LHCN-M2 (cell line): Measurements from ENCODE around the gene TTC28. TPM values are rescaled to one million over a fixed set of nuclear protein-coding genes. Genes with fewer than 3 reads are reported as not detected.
"Not testable (repeated sequence)": the region's sequence is repeated elsewhere in the genome, so short reads cannot be mapped to it uniquely, and the experiment has no call there.

Experiments
- DNase-seq: peaks from one replicate; pipeline ENCODE4 v3.0.0-alpha.2; 2012; ENCODE audit warnings: low read depth
- total RNA-seq: library from RNA; depleted of rRNA; stranded (reverse); fragments of >200 nt; gene quantifications from 2 replicates; pipeline ENCODE4 v1.2.3, GENCODE V29; 2014

Gene TTC28
- total RNA-seq, 1 experiment from 2014 or later: 7.1 TPM

DNA sequence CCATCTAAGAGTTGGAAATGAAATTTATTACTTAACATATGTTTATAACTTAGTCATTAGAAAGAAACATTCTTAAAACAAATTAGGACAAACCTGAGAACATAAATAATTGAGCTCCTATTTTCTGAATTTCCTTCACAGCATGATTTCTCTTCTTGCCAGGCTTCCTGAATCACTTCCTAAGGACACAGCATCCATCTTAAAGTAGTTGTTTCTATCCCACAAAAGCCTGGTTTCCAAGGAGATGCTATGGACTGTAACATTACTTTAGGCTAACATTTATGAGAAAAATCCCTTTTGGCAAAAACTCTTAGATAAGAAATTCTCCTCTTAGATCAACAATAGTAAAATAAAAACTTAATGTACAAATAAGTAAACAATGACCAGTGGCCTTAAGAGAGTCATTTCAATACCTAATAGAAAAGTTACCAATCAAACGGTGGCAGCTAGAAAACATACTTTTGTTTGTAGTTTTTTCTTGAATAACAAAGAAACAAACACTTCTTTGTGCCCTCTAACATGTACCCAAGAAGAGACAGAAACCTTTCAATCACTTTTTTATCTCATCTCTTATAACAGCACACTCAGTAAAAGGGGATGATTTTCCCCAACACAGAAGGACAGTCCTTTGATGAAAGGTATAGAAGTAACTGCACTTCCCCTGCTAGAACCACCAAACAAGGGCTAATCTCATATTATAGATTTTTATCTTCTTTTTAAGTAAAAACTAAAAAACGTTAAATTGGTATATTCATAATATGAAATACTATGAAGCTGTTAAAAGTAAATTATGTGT is 74.5 kb downstream of the TTC28 start:
- DNase-seq: no peak

- DNase-seq: no peak
These were observed 77.7 kb downstream of the TTC28 start for GRCh38 chr22:28601915-28602314.

DNA sequence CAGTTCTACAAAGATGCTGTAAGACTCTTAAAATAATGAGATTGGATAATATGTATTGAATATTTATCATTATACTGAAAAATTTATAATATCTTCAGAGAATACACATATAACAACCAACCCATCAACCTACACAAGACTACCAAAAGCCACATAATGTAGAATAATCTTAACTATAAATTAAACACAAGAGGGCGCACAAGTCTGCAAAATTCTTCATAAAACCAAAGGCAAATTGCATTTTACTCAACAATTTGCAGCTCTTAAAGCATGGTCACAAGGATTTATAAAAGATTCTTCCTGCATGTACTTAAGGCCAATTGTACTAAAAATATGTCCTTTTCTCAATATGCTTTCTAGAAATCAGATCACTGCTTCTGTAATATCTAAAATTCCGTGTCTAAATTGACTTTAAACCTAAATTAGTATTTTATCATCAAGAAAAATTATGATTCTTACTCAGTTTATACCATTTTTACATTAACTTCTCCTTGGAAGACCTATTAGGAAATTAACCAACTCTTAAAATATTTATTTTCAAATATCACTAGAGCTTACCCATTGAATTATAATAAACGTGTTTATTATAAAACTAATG is 79.0 kb downstream of the TTC28 start:
- DNase-seq: peak; percentile 48

- no peak for DNase-seq
These were observed 79.9 kb downstream of the TTC28 start for GRCh38 chr22:28599693-28600092.

DNA sequence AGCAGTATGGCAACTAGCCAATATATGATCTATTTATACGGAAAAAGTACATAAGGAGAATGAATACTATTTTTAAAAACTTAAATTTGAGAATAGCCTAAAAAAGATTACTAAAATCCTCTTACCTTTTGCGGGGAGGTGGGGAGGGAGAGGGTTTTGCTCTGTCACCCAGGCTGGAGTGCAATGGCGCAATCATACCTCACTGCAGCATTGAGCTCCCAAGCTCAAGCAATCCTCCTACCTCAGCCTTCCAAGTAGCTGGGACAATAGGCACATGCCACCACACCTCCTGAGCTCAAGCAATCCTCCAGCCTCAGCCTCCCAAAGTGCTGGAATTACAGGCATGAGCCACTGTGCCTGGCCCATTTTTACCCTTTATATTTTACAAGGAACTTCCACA is 82.0 kb downstream of the TTC28 start:
- DNase-seq: no peak

DNA sequence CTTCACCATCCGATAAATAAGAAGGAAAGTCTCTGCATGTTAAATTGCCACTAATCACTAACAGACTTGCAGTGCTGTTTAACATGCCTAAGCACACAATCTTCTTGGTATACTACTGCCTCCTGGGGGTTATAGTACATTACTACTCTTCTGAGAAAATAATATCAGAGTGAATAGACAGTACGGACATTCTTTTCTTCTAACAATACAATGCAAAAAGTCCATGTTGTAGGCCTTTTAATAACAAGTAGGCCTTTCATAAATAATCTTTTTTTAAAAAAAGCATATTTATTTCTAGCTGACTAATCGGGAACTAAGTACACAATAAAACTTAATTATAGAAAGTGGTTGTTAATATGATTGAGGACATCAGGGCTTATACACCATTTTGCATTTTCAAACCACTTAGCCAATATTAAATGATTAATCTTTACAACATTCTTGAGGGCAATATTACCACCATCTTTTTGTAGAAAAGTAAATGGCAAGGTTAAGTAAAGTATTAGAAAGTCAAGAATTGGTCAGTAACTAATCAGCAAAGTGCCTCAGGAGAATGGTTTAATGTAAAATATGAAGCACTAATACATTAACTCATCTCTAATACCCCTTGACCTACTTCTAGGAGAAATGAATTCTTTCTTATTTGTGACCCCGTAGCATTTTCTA is 84.7 kb downstream of the TTC28 start:
- peak; percentile 58 for DNase-seq

DNA sequence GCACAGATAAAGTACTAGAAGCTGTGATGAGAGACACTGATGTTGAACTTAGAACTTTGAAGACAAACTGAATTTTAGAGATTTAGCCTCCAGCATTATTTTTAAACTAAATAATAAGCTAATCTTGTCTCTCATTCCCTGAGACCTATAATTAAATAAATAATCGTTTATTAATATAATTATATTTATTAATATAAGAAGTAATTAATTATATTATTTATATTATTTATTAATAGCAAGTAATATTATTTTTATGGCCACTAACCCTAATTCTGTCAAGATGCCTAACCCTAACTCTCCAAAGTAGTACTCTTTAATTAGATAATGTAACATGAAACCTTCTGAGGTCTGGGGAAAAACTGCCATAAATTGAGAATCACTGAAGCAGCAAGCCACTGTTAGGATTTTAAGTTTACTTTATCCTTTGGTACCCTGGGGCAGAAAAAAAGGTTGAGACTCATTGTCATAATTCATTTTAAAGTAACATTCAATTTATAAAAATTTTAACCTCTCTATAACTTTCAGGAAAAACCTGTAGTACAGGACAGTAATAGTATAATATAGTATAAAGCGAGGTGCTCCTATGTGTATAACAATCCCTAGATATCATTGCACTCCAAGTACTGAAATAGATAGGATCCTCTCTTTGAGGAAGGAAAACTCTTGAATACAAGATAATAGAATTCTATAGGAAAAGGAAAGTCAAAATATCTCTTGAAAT is 85.4 kb downstream of the TTC28 start:
- DNase-seq: no peak

GRCh38 chr22:28593299-28593698 is 86.3 kb downstream of the TTC28 start:
- DNase-seq: no peak

- DNase-seq: no peak
These were observed 90.4 kb downstream of the TTC28 start for GRCh38 chr22:28589102-28589750.

GRCh38 chr22:28585324-28585723 is 94.3 kb downstream of the TTC28 start:
- DNase-seq: no peak

DNA sequence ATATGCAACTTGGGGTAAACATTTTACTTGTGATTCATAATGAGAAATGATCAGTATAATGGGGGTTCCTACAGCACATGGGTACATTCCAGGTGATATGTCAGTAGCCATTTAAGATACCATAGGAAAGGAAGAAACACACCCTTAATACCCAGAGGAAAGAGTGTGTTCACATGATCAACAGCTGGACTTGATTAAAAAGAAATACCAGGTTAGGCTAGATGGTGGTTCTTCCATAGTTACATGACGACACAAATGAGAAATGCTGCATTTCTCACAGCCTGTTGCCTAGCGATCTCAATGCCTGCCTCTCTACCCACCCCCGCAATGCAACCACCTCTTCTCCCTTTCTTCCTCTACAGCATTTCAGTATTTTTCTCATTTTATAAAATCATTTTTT is 96.8 kb downstream of the TTC28 start:
- DNase-seq: peak; percentile 38

- no peak for DNase-seq
These were observed 98.6 kb downstream of the TTC28 start for GRCh38 chr22:28581016-28581415.

DNA sequence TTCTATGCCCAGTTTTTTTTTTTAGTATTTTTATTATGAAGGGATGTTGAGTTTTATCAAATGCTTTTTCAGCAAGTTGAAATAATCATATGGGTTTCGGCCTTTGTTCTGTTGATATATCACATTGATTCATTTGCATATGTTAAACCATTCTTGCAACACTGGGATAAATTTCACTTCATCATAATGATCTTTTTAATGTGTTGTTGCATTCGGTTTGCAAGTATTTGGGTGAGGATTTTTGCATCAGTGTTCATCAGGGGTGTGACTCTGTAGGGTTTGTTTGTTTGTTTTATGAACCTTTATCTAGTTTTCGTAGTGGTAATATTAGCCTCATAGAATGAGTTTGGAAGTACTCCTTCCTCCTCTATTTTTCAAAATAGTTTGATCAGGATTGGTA is 103.5 kb downstream of the TTC28 start:
- no peak for DNase-seq

DNA sequence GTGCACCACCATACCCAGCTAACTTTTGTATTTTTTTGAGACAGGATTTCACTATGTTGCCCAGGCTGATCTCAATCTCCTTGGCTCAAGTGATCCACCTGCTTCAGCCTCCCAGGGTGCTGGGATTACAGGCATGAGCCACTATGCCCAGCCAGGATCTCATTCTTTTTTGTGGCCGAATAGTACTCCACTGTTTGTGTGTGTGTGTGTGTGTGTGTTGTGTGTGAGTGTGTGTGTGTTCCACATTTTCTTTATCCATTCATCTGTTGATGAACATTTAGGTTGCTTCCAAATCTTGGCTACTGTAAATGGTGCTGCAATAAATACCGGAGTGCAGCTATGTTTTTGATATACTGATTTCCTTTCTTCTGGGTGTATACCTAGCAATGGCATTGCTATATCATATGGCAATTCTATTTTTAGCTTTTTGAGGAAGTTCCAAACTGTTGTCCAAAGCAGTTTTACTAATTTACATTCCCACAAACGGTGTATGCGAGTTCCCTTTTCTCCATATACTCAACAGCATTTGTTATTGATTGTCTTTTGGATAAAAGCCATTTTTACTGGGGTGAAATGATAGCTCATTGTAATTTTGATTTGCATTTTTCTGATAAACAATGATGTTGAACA is 105.4 kb downstream of the TTC28 start:
- DNase-seq: no peak

- no peak for DNase-seq
These were observed 108.8 kb downstream of the TTC28 start for GRCh38 chr22:28570696-28571373.

- not testable (repeated sequence) for DNase-seq
These were observed 110.7 kb downstream of the TTC28 start for GRCh38 chr22:28568974-28569373.

DNA sequence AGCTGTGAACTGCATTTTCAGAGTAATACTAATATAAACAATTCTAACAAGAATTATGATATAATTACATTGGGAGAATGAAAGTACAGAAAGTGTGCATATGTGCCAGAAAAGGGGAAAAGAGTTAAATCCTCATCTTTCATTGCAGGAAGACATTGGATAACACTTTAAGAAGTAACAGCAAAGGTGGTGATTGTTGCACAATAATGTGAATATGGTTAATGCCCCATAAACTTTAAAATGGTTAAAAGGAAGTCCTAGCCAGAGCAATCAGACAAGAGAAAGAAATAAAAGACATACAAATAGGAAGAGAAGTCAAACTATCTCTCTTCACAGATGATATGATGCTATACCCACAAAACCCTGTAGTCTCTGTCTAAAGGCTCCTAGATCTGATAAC is 111.5 kb downstream of the TTC28 start:
- no peak for DNase-seq

- DNase-seq: not testable (repeated sequence)
These were observed 112.6 kb downstream of the TTC28 start for GRCh38 chr22:28566920-28567499.

DNA sequence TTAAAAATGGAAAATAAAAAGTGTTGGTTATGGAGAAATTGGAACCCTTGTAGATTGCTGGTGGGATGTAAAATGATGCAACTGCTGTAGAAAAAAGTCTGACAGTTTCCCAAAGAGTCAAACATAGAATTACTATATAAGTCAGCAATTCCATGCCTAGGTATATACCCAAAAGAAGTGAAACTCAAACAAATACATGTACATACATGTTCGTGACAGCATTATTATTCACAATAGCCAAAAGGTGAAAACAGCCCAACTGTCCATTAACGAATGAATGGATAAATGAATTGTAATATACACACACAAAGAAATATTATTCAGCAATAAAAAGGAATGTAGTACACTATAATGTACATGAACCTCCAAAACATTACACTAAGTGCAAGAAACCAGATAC is 116.0 kb downstream of the TTC28 start:
- DNase-seq: no peak

- no peak for DNase-seq
These were observed 117.3 kb downstream of the TTC28 start for GRCh38 chr22:28562324-28562723.
